HG03060 (cell line): Measurements from ENCODE around the gene JCHAIN.
"Not testable (repeated sequence)": the region's sequence is repeated elsewhere in the genome, so short reads cannot be mapped to it uniquely, and the experiment has no call there.

Experiments
- ATAC-seq: cut with Tn5 transposase; IDR thresholded peaks from one replicate; pipeline ENCODE4 v1.9.1; 2021; ENCODE audit warnings: low read depth, moderate number of reproducible peaks; ENCODE audit not compliant: unreplicated experiment

Gene JCHAIN

DNA sequence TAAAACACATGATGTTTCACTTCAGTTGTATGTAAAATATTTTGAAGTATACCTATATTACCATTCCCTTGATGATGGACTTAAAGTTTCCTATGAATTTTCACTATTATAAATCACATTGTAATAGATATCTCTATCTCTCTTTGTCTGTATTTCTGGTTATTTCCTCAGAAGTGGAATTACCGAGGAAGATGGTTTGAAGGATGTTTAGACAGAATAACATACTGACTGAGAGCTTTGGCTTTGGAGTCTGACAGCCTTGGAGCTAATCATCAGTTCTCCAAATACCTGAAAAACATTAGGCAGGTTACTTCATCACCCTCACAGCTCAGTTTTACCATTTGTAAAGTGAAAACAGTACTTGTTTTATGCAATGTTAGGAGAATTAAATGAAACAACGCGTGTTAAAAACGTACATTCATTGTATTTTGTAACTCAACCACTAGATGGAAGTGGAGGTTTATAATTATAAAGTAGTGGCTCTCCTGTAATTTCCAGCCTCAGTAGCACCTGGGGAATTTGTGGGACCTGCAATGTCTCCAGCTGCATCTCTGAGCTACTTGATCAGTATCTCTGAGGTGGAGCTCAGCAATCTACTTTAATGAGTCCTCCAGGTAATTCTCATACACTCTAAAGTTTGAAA lies 14.3 kb downstream of the JCHAIN start:
- ATAC-seq = no peak

DNA sequence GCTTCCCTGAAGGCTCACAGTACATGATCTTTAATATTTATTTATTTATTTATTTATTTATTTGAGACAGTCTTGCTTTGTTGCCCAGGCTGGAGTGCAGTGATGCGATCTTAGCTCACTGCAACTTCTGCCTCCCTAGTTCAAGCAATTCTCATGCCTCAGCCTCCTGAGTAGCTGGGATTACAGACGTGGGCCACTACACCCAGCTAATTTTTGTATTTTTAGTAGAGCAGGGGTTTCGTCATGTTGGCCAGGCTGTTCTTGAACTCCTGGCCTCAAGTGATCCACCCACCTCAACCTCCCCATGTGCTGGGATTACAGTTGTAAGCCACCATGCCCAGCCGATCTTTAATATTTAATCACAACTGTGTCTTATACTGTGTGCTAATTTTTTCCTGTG lies 15.6 kb downstream of the JCHAIN start:
- ATAC-seq = not testable (repeated sequence)

DNA sequence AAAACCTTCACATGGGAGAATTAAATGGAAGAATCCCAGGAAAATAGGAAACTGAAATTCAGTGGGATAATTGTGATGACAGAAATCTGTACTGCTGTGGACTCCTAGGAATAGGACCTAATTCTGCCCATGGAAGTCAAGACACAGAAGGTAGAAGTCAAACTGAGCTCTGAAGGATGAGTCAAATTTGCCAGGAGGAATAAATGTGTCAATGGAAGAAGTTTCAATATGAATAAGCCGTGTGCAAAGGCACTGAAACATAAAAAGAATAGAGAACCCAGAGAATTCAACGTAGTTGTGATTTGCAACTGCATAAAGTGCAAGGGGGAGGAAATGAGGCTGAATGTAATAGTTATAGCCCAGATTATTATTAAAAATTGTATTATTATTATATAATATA lies 26.1 kb downstream of the JCHAIN start:
- no peak for ATAC-seq

DNA sequence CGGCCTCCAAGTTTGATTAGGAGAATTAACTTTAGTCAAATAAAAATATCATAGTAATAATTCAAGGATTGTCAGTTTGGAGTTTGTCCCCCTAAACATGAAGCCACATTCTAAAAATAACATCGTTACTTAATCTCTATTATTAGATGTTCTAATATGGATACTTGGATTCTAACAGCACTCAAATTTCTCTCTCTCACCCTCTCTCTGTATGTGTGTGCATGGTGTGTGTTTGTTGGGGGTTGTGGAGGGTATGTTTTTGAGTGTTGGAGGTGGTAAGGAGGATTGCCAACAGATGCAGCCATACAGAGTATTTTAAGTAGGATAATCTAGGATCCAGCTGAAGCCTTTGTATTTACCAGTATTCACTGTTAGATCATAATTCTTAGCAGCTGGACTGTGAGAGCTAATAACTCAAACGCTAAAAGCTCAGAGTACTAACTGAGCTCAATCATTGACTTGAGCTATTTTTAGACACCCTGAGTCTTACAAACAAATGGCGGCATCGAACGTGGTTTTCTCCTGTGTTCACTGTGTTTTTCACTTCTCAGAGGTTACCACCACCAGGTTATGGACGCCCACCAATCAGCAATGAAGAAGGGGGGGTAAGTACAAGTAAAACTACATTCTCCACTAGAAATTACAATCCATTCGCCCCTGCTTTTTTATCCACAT lies 28.9 kb downstream of the JCHAIN start:
- ATAC-seq = no peak

DNA sequence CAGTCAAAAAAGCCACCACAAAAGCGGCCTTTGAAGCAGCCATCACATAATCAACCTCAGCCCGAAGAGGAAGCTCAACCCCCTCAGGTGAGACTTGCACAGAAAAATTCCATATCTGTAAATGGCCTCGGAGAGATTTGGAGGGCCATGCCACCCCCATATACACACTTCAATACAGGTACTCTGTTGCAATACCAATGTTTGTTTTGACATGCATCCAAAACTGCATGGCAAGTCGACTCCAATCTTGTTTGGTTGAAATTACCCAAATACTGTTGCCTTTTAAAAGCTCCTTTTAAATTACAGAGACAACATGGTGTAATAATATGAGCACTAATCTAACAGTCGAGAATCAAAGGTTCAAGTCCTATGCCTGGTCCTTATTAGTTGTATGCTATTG lies 31.8 kb downstream of the JCHAIN start:
- ATAC-seq = no peak

DNA sequence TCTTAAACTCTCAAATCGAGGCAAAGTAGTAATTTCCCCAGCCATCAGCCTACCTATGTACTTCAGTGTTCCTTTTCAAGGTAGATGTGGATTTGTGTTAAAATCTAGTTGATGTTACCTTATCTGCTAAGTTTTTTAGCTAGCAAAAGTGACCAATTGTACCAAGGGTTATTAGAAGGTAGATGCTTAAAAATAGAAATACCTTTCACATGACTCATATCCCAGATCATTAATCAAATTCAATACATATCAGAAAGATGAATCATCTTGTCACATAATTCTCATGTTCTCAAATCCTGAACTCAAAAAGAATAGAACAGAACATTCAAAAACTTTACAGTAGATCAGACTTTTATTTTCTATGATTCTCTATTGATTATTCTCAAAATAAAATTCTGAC lies 34.3 kb downstream of the JCHAIN start:
- ATAC-seq = no peak

DNA sequence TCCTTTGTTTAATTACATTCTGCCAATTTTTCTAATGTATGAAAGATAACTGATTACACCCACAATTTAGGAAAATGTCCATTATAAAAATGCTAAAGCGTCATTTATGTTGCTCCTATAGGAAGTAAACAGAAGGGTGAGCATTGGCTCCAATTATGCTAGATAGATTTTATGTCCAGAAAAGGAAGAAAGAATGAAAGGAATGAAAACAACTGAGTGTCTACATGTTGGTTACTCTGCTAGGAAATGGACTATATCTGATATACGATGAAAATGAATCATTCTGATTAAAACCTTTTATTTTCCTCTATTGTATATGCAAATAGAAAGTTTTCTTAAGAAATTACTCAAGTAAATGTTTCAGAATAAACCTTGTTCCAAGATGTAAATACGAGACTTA lies 36.1 kb downstream of the JCHAIN start:
- no peak for ATAC-seq

DNA sequence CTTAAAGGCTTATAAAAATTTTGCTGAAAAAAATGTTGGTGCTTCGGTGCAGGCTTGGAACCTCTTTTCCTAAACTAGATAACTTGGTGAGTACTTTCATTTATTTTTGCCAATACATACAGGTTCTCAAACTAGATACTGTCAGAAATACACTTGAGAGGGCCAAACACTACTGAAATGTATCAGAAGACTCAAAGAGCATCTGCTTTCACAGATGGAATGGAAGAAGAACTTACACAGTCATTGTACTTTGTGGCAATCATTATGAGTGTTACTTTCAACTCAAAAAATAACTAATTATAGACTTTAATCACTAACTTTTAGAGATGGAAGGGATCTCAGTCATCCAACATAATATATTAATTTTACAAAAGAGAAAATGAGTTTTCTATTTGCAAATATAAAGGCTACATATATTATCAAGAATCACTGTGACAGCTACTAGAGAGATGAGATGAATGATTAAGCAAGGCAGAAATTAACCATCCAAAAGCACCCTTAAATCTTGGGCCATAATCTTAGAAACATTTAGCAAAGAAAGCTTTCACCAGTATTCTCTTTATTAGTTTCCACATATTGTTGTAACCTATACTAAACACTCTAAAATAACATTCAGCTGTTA lies 36.7 kb downstream of the JCHAIN start:
- no peak for ATAC-seq

DNA sequence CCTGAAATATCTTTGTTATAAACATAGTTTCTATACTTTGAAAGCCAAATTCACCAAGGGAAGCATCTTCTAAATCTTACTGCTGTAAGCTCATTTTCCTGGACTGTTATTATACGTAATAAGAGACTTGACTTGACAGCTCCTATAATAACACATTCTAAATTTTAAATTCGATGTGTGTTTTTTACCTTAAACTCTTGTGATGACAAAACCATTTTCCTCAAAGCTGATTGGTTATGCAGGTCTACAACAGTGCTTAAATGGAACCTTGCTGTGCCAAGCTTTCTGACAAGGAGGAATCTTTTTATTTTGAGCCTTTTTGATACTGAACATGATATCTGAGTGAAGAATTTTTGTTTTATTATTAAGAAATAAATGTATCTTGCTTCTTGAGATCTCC lies 37.9 kb downstream of the JCHAIN start, which contains the start of gene ENAM:
TSS of gene ENAM (plus strand) at position 301 of the 400 bp plus-strand sequence. CDS start 757 bp downstream, outside the sequence.
- ATAC-seq = no peak

DNA sequence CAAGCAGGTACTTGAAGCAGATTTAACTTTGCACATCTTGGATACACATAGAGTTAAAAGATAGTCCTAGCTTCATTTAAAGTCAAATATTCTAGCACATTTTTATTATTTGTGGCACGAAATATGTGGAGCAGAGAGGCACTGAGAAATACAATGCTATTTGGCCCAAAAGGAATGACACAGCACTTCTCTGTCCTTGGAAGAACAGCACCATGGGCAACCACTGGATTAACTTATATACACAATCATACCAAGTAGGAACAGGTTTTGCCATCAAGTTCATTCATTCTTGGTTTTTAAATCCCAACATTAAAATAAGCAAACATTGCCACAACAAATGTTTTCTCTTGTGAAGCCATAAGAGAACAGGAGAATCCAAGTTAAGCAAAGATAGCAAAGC lies 38.7 kb downstream of the JCHAIN start:
- ATAC-seq = no peak

- no peak for ATAC-seq
Measured at GRCh38 chr4:70624226-70624793, 42.0 kb downstream of the JCHAIN start.

GRCh38 chr4:70623323-70623722 lies 43.0 kb downstream of the JCHAIN start:
- no peak for ATAC-seq

GRCh38 chr4:70619778-70620177 lies 46.5 kb downstream of the JCHAIN start:
- no peak for ATAC-seq

- ATAC-seq = no peak
Measured at GRCh38 chr4:70619288-70619687, 47.0 kb downstream of the JCHAIN start.

DNA sequence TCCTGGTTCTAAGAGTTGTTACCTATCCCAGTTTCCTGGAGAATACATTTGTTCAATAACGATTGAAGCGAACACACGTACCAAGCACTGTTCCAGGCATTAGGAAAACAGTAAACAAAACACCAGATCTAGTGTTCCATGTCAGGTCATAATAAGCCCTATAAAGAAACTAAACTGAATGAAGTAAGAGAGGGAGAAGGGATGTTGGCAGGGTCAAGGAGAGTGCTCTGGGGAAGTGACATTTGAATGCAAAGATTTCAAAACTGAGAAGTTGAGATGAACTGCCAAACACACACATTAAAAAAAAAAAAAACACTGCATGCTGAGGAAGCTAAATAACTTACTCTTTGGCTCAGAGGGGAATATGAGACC lies 52.1 kb downstream of the JCHAIN start:
- ATAC-seq = no peak

GRCh38 chr4:70613306-70614183 lies 52.8 kb downstream of the JCHAIN start:
- ATAC-seq = no peak

DNA sequence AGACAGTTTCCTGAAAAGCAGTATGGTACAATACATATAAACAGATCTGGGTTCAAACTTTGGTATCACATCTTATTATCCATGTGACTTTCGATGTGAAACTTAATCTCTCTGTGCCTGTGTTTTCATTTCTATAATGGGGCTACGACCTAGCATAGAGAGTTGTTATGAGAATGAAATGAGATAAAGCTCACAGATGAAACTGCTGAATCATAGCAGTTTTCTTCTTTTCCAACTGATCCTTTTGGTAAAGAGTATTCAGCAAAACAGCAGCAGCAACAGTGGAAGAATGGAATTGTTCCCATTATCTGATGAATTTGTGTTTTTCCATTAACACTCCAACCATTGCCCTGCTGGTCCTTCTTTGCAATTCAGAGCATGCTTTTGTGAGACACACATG lies 58.0 kb downstream of the JCHAIN start:
- no peak for ATAC-seq

DNA sequence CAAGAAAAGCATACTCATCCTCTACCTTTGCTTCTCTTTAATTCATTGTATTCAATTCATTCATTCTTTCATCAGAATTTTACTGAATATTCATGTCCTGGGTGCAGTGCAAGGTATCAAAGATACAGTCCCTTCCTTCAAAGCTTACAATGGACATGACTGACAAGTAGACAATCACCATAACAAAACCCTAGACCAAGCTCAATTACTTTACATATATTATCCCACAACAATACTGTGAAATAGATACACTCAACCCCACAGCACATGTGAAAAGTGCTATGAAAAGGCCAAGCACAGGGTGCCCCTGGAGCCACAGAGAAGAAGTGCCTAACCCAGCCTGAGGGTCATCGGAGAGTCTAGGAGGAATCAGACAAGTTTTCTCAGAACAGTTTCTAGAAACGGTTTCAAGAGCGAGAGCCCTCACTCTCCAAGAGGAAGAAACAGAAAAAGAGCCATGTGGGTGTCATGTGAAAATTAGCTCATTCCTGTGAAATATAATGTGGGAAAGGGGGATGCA lies 58.9 kb downstream of the JCHAIN start:
- ATAC-seq = no peak

DNA sequence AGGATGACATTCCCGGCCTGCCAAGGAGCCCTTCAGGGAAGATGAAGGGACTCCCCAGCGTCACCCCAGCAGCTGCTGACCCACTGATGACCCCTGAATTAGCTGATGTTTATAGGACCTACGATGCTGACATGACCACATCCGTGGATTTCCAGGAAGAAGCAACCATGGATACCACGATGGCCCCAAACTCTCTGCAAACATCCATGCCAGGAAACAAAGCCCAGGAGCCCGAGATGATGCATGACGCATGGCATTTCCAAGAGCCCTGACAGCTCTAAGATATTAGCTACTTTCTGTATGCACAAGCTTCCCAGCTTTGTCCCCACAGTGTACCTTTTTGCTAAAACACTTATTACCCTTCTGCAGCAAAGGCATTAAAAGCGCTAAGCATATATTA lies 59.8 kb downstream of the JCHAIN start:
- no peak for ATAC-seq
